ENCODE data around the gene OPRD1.
"Not testable (repeated sequence)": the region's sequence is repeated elsewhere in the genome, so short reads cannot be mapped to it uniquely, and the experiment has no call there.

Gene OPRD1

GRCh38 chr1:28803051-28803450 lies 8.9 kb upstream of the OPRD1 start:
- DNase-seq = no peak

GRCh38 chr1:28803662-28804061 lies 8.3 kb upstream of the OPRD1 start:
- DNase-seq = no peak

- DNase-seq = no peak
These were observed 7.9 kb upstream of the OPRD1 start for GRCh38 chr1:28804071-28804470.

GRCh38 chr1:28807046-28807445 lies 4.9 kb upstream of the OPRD1 start:
- DNase-seq = no peak

GRCh38 chr1:28807986-28808385 lies 4.0 kb upstream of the OPRD1 start:
- DNase-seq = no peak

- no peak for DNase-seq
These were observed 603 bp upstream of the OPRD1 start for GRCh38 chr1:28811369-28811765.

GRCh38 chr1:28812669-28813468 lies 899 bp downstream of the OPRD1 start:
- DNase-seq = no peak

GRCh38 chr1:28813931-28814465 lies 2.0 kb downstream of the OPRD1 start:
- DNase-seq = no peak

GRCh38 chr1:28815533-28816185 lies 3.7 kb downstream of the OPRD1 start:
- no peak for DNase-seq

GRCh38 chr1:28817133-28817532 lies 5.2 kb downstream of the OPRD1 start:
- no peak for DNase-seq

GRCh38 chr1:28819020-28819419 lies 7.0 kb downstream of the OPRD1 start:
- no peak for DNase-seq

GRCh38 chr1:28822799-28823198 lies 10.8 kb downstream of the OPRD1 start:
- DNase-seq = no peak

GRCh38 chr1:28824061-28824460 lies 12.1 kb downstream of the OPRD1 start:
- DNase-seq = not testable (repeated sequence)

GRCh38 chr1:28828227-28828858 lies 16.4 kb downstream of the OPRD1 start:
- not testable (repeated sequence) for DNase-seq

GRCh38 chr1:28830814-28831213 lies 18.8 kb downstream of the OPRD1 start:
- DNase-seq = no peak

GRCh38 chr1:28832966-28833365 lies 21.0 kb downstream of the OPRD1 start:
- no peak for DNase-seq

GRCh38 chr1:28833381-28833780 lies 21.4 kb downstream of the OPRD1 start:
- DNase-seq = no peak

- no peak for DNase-seq
These were observed 23.3 kb downstream of the OPRD1 start for GRCh38 chr1:28835237-28835650.

GRCh38 chr1:28836421-28836956 lies 24.5 kb downstream of the OPRD1 start:
- no peak for DNase-seq

- DNase-seq = no peak
These were observed 29.1 kb downstream of the OPRD1 start for GRCh38 chr1:28840928-28841544.

- DNase-seq = no peak
These were observed 34.0 kb downstream of the OPRD1 start for GRCh38 chr1:28845786-28846543.

GRCh38 chr1:28847207-28847606 lies 35.2 kb downstream of the OPRD1 start:
- DNase-seq = not testable (repeated sequence)

Measured in stimulated activated CD4-positive, alpha-beta T cell treated with anti-CD3 and anti-CD28 coated beads, Interleukin-15, amount 100 ng/mL, for 24 hours (primary cell).